Uterine smooth muscle cell (primary cell): ENCODE results near the gene PRDX4. TPM values are rescaled to one million over a fixed set of nuclear protein-coding genes. Genes with fewer than 3 reads are reported as not detected.

ENCODE experiments used
- total RNA-seq: library from RNA; depleted of rRNA; stranded (reverse); fragments of >200 nt; gene quantifications from 2 replicates; pipeline ENCODE4 v1.2.3, GENCODE V29; 2014

Gene PRDX4
- total RNA-seq, result 148 and 208 TPM in 2 replicates

DNA sequence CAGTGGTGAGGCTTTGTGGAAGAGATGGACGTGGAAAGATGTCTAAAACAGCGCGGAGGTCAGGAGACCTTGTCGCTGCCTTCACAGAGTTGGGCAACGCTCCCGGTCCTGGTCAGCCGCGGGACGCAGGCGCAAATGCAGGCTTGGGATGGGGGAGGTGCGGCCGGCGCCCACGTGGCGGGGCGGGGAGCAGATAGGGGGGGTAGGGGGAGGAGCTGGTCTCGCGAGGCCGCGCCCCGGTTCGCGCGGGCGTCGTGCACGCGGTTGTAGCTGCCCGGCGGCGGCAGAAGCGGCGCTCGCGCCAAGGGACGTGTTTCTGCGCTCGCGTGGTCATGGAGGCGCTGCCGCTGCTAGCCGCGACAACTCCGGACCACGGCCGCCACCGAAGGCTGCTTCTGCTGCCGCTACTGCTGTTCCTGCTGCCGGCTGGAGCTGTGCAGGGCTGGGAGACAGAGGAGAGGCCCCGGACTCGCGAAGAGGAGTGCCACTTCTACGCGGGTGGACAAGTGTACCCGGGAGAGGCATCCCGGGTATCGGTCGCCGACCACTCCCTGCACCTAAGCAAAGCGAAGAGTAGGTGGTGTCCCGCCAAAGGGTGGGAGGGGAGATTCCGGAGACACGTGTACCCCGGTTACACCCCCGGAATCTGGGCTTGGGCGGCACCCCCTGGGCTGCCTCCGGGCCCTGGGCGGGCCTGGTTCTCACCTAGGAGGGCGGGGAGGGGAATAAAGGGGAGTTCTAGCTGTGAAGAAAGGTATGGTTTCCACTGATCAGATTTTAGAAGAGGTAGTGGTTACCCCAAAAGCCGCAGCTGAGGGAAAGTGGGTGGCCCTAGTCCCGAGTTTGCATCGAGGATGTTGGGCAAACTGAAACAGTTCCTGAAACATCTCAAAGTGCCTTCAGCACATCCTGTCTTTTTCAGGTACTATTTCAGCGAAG is at the start of gene PRDX4:
Gene PRDX4, plus strand, starts transcription at position 255 of the 939 bp plus-strand sequence. Its CDS starts 78 bp downstream, at position 333.

Other genes with a start within 250 kb of the PRDX4 start
- 71.5 and 79.5 TPM in 2 replicates for gene ACOT9, start 75.8 kb downstream of the PRDX4 start, total RNA-seq
- gene SAT1, start 115.7 kb downstream of the PRDX4 start, total RNA-seq, result 247 and 284 TPM in 2 replicates
- 11.1 and 12.4 TPM in 2 replicates for gene APOO, start 240.4 kb downstream of the PRDX4 start, total RNA-seq
- gene CXorf58, start 240.5 kb downstream of the PRDX4 start, total RNA-seq, result not detected in 2 replicates